T-cell (primary cell): ENCODE results near the gene LSM14B. TPM values are rescaled to one million over a fixed set of nuclear protein-coding genes. Genes with fewer than 3 reads are reported as not detected.
A peak's percentile ranks its signal among the peaks of the same experiment; 100 is the strongest.

Experiments
- ATAC-seq, 4 experiments: fragments of 200-7000 bp in 3 of 4; fragments of 150-1000 bp in 1 of 4; cut with Tn5 transposase; replicated peaks in 1 of 4; 1 replicate in 3 of 4; 2 replicates in 1 of 4; pipeline ENCODE4 v1.10.0; 2021; ENCODE audit warnings: moderate library complexity in 3 of 4, mild to moderate bottlenecking in 2 of 4, moderate number of reproducible peaks in 1 of 4
- CTCF ChIA-PET, 2 donors: fragments of 300-600 bp; sonication (Branson Sonifier 250); formaldehyde crosslinking; loops; one replicate each; lab custom pipeline; 2022; ENCODE audit warnings: antibody characterized with exemption in 2 of 2; lab: Charles Lee
- POLR2A ChIA-PET, 2 donors: fragments of 300-600 bp; sonication (Branson Sonifier 250); formaldehyde crosslinking; loops; one replicate each; lab custom pipeline; 2022; ENCODE audit warnings: antibody characterized with exemption in 2 of 2; lab: Charles Lee
- DNase-seq, 35 experiments: peaks; one replicate each; pipeline versions ENCODE4 v3.0.0 to v3.0.0-alpha.2; 2013 to 2023
- H3K27ac ChIP-seq: one replicate; pipeline ENCODE4 v1.5.1; 2013; ENCODE audit warnings: low read length
- H3K27me3 ChIP-seq, 2 experiments: replicated peaks in 1 of 2; 1 replicate in 1 of 2; 2 replicates in 1 of 2; pipeline versions ENCODE4 v1.6.1 to v1.7.0; 2013; ENCODE audit warnings: low read length in 1 of 2, mixed read lengths in 1 of 2; ENCODE audit not compliant: control insufficient read depth in 2 of 2, insufficient read depth in 2 of 2; ENCODE audit errors: extremely low read depth in 1 of 2
- H3K36me3 ChIP-seq, 2 donors: 1 replicate in 1 of 2; 2 replicates in 1 of 2; pipeline versions ENCODE4 v1.6.1 to v1.7.0; 2013; ENCODE audit warnings: low read length in 1 of 2; ENCODE audit not compliant: control insufficient read depth in 2 of 2, insufficient read depth in 1 of 2; ENCODE audit errors: extremely low read depth in 1 of 2
- H3K4me1 ChIP-seq, 2 experiments: 1 replicate in 1 of 2; 2 replicates in 1 of 2; pipeline versions ENCODE4 v1.6.1 to v1.7.0; 2013; ENCODE audit warnings: low read length in 2 of 2, mixed read lengths in 1 of 2; ENCODE audit not compliant: insufficient read depth in 2 of 2, control insufficient read depth in 1 of 2; ENCODE audit errors: extremely low read depth in 1 of 2
- H3K4me3 ChIP-seq, 2 donors: 1 replicate in 1 of 2; 2 replicates in 1 of 2; pipeline versions ENCODE4 v1.5.1 to v1.7.0; 2013; ENCODE audit warnings: mild to moderate bottlenecking in 2 of 2, low read length in 1 of 2, moderate library complexity in 1 of 2; ENCODE audit not compliant: control insufficient read depth in 1 of 2; ENCODE audit errors: extremely low read depth in 1 of 2
- H3K9me3 ChIP-seq: 2 replicates; pipeline ENCODE4 v1.7.0; 2013
- H3K27ac Mint-ChIP-seq, 2 donors: one replicate each; pipeline ENCODE4 v1.8.0; 2020 to 2021; ENCODE audit warnings: mild to moderate bottlenecking in 2 of 2, mixed read lengths in 2 of 2
- H3K27me3 Mint-ChIP-seq, 2 donors: one replicate each; pipeline ENCODE4 v1.8.0; 2021 to 2022; ENCODE audit warnings: mixed read lengths in 2 of 2
- H3K36me3 Mint-ChIP-seq: one replicate; pipeline ENCODE4 v1.8.0; 2021; ENCODE audit warnings: mixed read lengths
- H3K4me1 Mint-ChIP-seq, 3 donors: one replicate each; pipeline ENCODE4 v1.8.0; 2020 to 2022; ENCODE audit warnings: mixed read lengths in 3 of 3, mild to moderate bottlenecking in 1 of 3
- H3K4me3 Mint-ChIP-seq, 3 donors: one replicate each; pipeline ENCODE4 v1.8.0; 2020 to 2022; ENCODE audit warnings: mild to moderate bottlenecking in 3 of 3, mixed read lengths in 3 of 3, moderate library complexity in 3 of 3
- H3K9me3 Mint-ChIP-seq, 3 donors: one replicate each; pipeline ENCODE4 v1.8.0; 2020 to 2022; ENCODE audit warnings: mixed read lengths in 3 of 3
- WGBS: methylation state at CpG from one replicate; pipeline ENCODE4 v1.1.5; 2013; ENCODE audit warnings: missing lambda C conversion rate; ENCODE audit not compliant: insufficient coverage; 5-methylcytosine and 5-hydroxymethylcytosine counted together
- total RNA-seq, 35 experiments: library from RNA in 6 of 35; stranded (reverse) in 6 of 35; fragments of 120-200 nt in 1 of 35; gene quantifications; one replicate each; pipeline versions ENCODE4 v1.2.1 to v1.2.4 and lab custom pipeline; 2013 to 2026

LSM14B gene
- total RNA-seq, 5 donors from 2014 or later (not counting 1 experiment from before 2014, with no cell fraction given): 40.5 to 55.5 (median 54.4) TPM

GRCh38 chr20:62141397-62142251, 19.3 kb downstream of the LSM14B start:
- Mint-ChIP-seq H3K4me3 (peak overlapping the region; percentile 84 to 89 (median 87)), H3K4me1 (peaks cover 58 to 65% (median 59%) of the 10 kb centered on the region in 3 donors), H3K27me3 (no peaks in the 10 kb centered on the region), H3K36me3 (peaks cover 29% of the 10 kb centered on the region), H3K9me3 (no peaks in the 10 kb centered on the region), H3K27ac (peak overlapping the region; percentile 85 to 90)
- DNase-seq (peak in 29 of 35 experiments; percentile 11 to 57 (median 35)), ATAC-seq (peak in 1 of 4 experiments; percentile 8)
- ChIA-PET CTCF (interaction anchor here in 1 of 2 donors (1.1 kb wide), 1 partner anchor 131 kb away, joined by 7 read pairs; no protein-coding TSS in a partner anchor), POLR2A (interaction anchor here (0.7 to 1.0 kb wide), 2 partner anchors 75 kb away, joined by 3 to 4 read pairs; partner anchors contain the start of gene TAF4 (in 1 of the 2))
- no peaks in the 10 kb centered on the region for H3K9me3 ChIP-seq
- 13% methylated on average over 5 of the region's 14 CpGs for WGBS
- H3K4me1 ChIP-seq: peaks cover 19 to 52% of the 10 kb centered on the region in 2 experiments
- H3K27me3 ChIP-seq: no peaks in the 10 kb centered on the region
- H3K27ac ChIP-seq: peak overlapping the region; percentile 2
- H3K36me3 ChIP-seq: peaks cover 6 to 37% of the 10 kb centered on the region in 2 donors
- peak overlapping the region; percentile 52 to 82 for H3K4me3 ChIP-seq

- H3K27me3 ChIP-seq: no peaks in the 10 kb centered on the region
- peaks cover 6 to 31% of the 10 kb centered on the region in 2 donors for H3K36me3 ChIP-seq
- peak in 1 of 35 experiments; percentile 14 for DNase-seq
- peaks cover 19 to 56% of the 10 kb centered on the region in 2 experiments for H3K4me1 ChIP-seq
- peaks cover 25% of the 10 kb centered on the region for H3K36me3 Mint-ChIP-seq
- no peaks in the 10 kb centered on the region for H3K9me3 ChIP-seq
- H3K9me3 Mint-ChIP-seq: no peaks in the 10 kb centered on the region
- H3K4me3 Mint-ChIP-seq: peak overlapping the region; percentile 84 to 89 (median 87)
- peak; percentile 16 to 22 (median 17) for ATAC-seq
- peak overlapping the region; percentile 52 to 82 for H3K4me3 ChIP-seq
- ChIA-PET CTCF (no interaction called here), POLR2A (no interaction called here)
- WGBS: under 1% methylated on average over 68 of the region's 71 CpGs
- H3K27ac Mint-ChIP-seq: peak overlapping the region; percentile 85 to 90
- peak overlapping the region; percentile 2 for H3K27ac ChIP-seq
- H3K27me3 Mint-ChIP-seq: no peaks in the 10 kb centered on the region
- peaks cover 54 to 65% (median 61%) of the 10 kb centered on the region in 3 donors for H3K4me1 Mint-ChIP-seq
These were observed 20.2 kb downstream of the LSM14B start for GRCh38 chr20:62142252-62143080.

- ATAC-seq (peak; percentile 87 to 93 (median 90)), DNase-seq (peak; percentile 67 to 96 (median 82))
- Histone ChIP-seq H3K4me1 (peaks cover 19 to 58% of the 10 kb centered on the region in 2 experiments), H3K4me3 (peak within 1 kb of the TSS; percentile 60 to 82), H3K27ac (peak within 1 kb of the TSS; percentile 66), H3K36me3 (peaks cover 6 to 23% of the 10 kb centered on the region in 2 donors), H3K9me3 (no peaks in the 10 kb centered on the region), H3K27me3 (no peaks in the 10 kb centered on the region)
- peaks cover 48 to 59% (median 58%) of the 10 kb centered on the region in 3 donors for H3K4me1 Mint-ChIP-seq
- no peaks in the 10 kb centered on the region for H3K9me3 Mint-ChIP-seq
- peak within 1 kb of the TSS; percentile 85 to 90 for H3K27ac Mint-ChIP-seq
- CTCF ChIA-PET: no interaction called here
- POLR2A ChIA-PET: no interaction called here
- H3K36me3 Mint-ChIP-seq: peaks cover 16% of the 10 kb centered on the region
- under 1% methylated on average over 124 of the region's 148 CpGs for WGBS
- peak within 1 kb of the TSS; percentile 84 to 89 (median 87) for H3K4me3 Mint-ChIP-seq
- H3K27me3 Mint-ChIP-seq: no peaks in the 10 kb centered on the region
These were observed 21.0 kb downstream of the LSM14B start, which contains the start of the genes PSMA7 and SS18L1 for GRCh38 chr20:62143081-62143956. Gene PSMA7, minus strand, starts transcription at chr20:62143394. Its CDS starts 91 bp downstream, at chr20:62143303. Gene SS18L1, plus strand, starts transcription at chr20:62143769. Its CDS starts 52 bp downstream, at chr20:62143821.

GRCh38 chr20:62143957-62144825, 21.9 kb downstream of the LSM14B start:
- no peaks in the 10 kb centered on the region for H3K27me3 Mint-ChIP-seq
- H3K4me3 Mint-ChIP-seq: peak overlapping the region; percentile 79 to 87 (median 84)
- 1% methylated on average over 79 of the region's 104 CpGs for WGBS
- peak overlapping the region; percentile 60 to 67 for H3K4me3 ChIP-seq
- H3K27me3 ChIP-seq: no peaks in the 10 kb centered on the region
- no peaks in the 10 kb centered on the region for H3K9me3 ChIP-seq
- ATAC-seq (peak; percentile 1 to 11 (median 6)), DNase-seq (peak in 21 of 35 experiments; percentile 16 to 66 (median 29))
- peaks cover 50 to 60% (median 58%) of the 10 kb centered on the region in 3 donors for H3K4me1 Mint-ChIP-seq
- H3K9me3 Mint-ChIP-seq: no peaks in the 10 kb centered on the region
- ChIA-PET POLR2A (interaction anchor here in 1 of 2 donors (0.6 kb wide), 1 partner anchor 44 kb away, joined by 5 read pairs; no protein-coding TSS in a partner anchor), CTCF (interaction anchor here in 1 of 2 donors (0.5 kb wide), 1 partner anchor 58 kb away, joined by 3 read pairs; no protein-coding TSS in a partner anchor)
- H3K4me1 ChIP-seq: peaks cover 19 to 63% of the 10 kb centered on the region in 2 experiments
- H3K27ac ChIP-seq: no peak overlapping the region
- peak overlapping the region; percentile 66 to 84 for H3K27ac Mint-ChIP-seq
- H3K36me3 ChIP-seq: peaks cover under 1 to 15% of the 10 kb centered on the region in 2 donors
- H3K36me3 Mint-ChIP-seq: peaks cover 11% of the 10 kb centered on the region

- no peak overlapping the region for H3K27ac Mint-ChIP-seq
- peaks cover 53 to 61% (median 54%) of the 10 kb centered on the region in 3 donors for H3K4me1 Mint-ChIP-seq
- 91% methylated on average over 5 of the region's 7 CpGs for WGBS
These were observed 23.4 kb downstream of the LSM14B start for GRCh38 chr20:62145688-62146018.

More at GRCh38 chr20:62145688-62146018, 23.4 kb downstream of the LSM14B start:
- no peaks in the 10 kb centered on the region for H3K27me3 Mint-ChIP-seq
- Histone ChIP-seq H3K27ac (no peak overlapping the region), H3K4me1 (peaks cover 18 to 59% of the 10 kb centered on the region in 2 experiments), H3K4me3 (no peak overlapping the region), H3K36me3 (no peaks in the 10 kb centered on the region), H3K9me3 (no peaks in the 10 kb centered on the region), H3K27me3 (no peaks in the 10 kb centered on the region)
- no peaks in the 10 kb centered on the region for H3K9me3 Mint-ChIP-seq
- H3K36me3 Mint-ChIP-seq: peaks cover 7% of the 10 kb centered on the region
- ChIA-PET CTCF (interaction anchor here in 1 of 2 donors (1.3 kb wide), 1 partner anchor 9 kb away, joined by 3 read pairs; no protein-coding TSS in a partner anchor), POLR2A (no interaction called here)
- peak overlapping the region; percentile 79 to 87 (median 84) for H3K4me3 Mint-ChIP-seq
- no peak for ATAC-seq
- DNase-seq: no peak
